Subcutaneous adipose tissue (tissue), 4 donors: ENCODE data around the gene C5orf52. TPM values are rescaled to one million over a fixed set of nuclear protein-coding genes. Genes with fewer than 3 reads are reported as not detected.

Experiments used
- total RNA-seq, 4 donors: library from RNA; depleted of rRNA; stranded (reverse); fragments of >200 nt; gene quantifications; one replicate each; pipeline ENCODE4 v1.1.0, GENCODE V29; 2016
- TF ChIP-seq, protein P1 (sequence below): fragments of 450-650 bp; IDR thresholded peaks from one replicate; pipeline ENCODE4 v1.5.1; 2016; ENCODE audit warnings: low read depth, mild to moderate bottlenecking, control low read depth, antibody characterized with exemption, moderate library complexity

Gene C5orf52
- total RNA-seq, 4 donors from 2014 or later = not detected

DNA sequence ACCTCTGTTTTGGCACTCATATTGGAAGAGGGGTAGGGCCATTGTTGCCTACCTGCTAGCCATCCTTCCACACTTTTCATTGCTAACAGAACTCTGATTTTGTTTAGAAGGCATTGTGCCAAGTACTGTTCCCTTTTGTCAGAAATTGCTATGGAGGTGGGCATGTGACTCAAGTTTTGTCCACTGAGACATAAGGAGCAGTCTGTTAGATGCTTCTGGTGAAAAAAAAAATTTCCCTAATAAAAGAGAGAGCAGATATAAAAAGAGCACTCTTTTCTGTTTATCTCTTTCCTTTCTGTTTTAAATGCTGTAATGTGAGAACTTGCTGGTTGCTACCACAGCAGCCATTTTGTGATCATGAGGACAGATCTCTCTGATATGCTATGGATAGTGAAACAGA is 38.0 kb downstream of the C5orf52 start:
- TF ChIP-seq, protein P1, sequence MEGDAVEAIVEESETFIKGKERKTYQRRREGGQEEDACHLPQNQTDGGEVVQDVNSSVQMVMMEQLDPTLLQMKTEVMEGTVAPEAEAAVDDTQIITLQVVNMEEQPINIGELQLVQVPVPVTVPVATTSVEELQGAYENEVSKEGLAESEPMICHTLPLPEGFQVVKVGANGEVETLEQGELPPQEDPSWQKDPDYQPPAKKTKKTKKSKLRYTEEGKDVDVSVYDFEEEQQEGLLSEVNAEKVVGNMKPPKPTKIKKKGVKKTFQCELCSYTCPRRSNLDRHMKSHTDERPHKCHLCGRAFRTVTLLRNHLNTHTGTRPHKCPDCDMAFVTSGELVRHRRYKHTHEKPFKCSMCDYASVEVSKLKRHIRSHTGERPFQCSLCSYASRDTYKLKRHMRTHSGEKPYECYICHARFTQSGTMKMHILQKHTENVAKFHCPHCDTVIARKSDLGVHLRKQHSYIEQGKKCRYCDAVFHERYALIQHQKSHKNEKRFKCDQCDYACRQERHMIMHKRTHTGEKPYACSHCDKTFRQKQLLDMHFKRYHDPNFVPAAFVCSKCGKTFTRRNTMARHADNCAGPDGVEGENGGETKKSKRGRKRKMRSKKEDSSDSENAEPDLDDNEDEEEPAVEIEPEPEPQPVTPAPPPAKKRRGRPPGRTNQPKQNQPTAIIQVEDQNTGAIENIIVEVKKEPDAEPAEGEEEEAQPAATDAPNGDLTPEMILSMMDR = no peak

DNA sequence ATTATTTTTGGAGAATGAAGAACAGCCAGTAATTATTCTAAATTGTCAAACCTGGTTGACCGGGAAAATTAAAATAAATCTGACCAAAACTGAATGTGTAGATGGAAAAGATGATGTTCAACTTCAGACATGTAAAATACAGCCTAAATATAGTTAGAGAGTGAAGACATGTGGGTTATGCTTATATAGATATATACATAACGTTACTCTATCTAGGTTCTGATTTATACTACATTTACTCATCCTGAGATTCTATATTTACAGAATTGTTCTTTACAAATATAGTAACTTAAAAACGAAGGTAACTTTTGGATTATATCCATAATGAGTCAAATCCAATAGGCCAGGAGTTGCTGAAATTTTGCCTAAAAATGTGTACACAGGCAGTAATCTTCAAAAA is 39.1 kb downstream of the C5orf52 start:
- TF ChIP-seq, protein P1 = no peak

DNA sequence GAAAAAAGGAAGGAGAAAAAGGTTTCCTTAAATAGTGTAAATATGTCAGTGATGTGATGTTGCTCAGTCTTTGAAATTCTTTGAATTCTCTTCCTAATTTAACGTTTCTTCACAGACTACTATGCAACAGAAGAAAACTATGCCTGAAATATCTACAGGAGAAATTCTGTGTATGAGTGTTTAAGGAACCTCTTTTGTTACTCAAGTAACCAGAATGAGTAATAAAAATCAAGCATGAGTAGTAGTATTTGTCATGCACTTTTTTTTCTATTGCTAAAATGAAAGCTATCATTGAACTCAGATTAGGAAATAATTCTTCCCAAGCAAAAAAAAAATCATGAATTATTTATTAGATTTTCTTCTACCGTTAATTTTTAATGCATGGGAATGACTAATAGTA is 39.5 kb downstream of the C5orf52 start:
- TF ChIP-seq, protein P1 = no peak

DNA sequence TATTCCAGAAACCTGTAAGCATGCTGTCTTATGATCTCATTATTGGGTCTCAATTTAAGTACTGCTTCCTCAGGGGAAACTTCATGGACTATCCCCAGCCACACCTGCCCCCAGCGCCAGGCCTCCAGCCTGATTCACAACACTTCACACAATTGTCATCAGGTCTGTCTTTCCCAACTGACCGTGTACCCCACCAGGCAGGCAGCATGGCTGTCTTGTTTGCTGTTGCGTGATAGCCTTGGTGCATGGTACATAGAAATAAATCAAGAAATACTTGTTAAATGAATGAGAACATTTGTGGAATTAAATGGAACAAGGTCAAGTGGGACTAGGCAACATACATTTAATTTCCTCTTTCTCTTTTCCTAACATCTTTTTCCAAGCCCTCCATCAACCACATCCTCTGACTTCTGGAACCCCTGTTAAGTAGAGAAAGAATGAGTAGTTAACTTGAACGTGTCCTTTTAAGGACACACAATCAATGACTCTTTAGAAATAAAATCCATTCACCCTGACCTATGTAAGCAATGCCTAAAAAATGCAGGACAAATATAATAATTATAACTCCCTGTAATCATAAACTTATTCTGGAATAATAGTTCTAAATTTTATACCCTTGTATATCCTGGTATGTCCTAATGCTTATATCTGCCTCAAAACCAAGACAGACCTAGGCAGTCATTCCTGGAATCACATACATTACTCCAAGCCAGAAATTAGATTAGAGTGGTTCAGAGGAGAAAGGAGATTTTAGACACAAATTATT is 42.7 kb downstream of the C5orf52 start:
- TF ChIP-seq, protein P1 = no peak

DNA sequence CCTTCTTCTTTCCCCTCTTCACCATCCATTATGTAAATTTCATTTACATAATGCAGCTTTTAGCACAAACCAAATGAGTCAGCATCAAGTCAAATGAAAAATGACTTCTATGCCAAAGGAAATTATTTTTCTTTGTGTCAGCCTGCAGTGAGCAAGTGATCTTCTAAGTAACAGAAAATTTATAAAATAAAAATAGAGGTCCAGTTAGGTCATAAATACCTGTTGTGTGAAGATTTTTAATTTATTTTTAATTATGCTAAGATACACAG is 43.2 kb downstream of the C5orf52 start:
- TF ChIP-seq, protein P1 = no peak

DNA sequence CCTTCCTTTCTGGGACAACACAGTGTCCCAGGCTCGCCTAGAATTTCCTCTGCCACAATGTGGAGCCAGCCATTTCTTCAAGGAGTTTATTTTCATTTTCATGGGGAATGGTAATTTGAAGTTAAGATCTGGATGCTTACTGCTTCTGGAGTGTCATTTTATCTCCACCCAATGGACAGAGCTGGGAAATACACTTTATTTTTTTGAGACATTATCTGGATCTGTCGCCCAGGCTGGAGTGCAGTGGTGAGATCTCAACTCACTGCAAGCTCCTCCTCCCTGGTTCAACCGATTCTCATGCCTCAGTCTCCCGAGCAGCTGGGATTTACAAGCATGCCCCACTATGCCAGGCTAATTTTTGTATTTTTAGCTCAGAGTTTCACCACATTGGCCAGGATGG is 47.2 kb downstream of the C5orf52 start:
- TF ChIP-seq, protein P1 = no peak

DNA sequence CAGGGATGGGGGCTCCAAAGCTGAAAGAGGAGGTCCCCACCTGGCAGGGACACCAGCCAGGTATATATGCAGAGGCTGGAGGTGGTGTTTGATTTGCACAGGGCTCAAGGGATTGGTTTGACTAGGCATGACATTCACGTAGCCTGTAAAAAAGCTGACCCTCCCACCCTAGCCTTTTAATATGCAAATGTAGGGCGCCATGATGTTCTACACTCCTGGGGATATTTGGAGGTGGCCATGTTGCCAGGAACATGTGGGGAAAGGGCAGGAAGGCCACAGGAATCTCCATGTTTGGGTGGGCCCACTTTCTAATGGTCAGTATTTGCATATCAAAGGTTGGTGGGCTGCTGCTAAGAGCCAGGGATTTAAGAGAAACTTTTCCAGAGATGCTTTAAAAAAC is 47.9 kb downstream of the C5orf52 start:
- TF ChIP-seq, protein P1 = no peak
